Activated CD4-positive, alpha-beta T cell treated with anti-CD3 and anti-CD28 coated beads, Interleukin-10, Interleukin-2, amounts not matched to agents 100 ng/mL and 50 ng/mL, durations not matched to agents 16 hours and 8 hours (primary cell): ENCODE results near the gene ZNF302.
A peak's percentile ranks its signal among the peaks of the same experiment; 100 is the strongest.
"Not testable (repeated sequence)": the region's sequence is repeated elsewhere in the genome, so short reads cannot be mapped to it uniquely, and the experiment has no call there.

Source experiments
- DNase-seq: peaks from one replicate; pipeline ENCODE4 v3.0.0-alpha.2; 2020

Gene ZNF302

DNA sequence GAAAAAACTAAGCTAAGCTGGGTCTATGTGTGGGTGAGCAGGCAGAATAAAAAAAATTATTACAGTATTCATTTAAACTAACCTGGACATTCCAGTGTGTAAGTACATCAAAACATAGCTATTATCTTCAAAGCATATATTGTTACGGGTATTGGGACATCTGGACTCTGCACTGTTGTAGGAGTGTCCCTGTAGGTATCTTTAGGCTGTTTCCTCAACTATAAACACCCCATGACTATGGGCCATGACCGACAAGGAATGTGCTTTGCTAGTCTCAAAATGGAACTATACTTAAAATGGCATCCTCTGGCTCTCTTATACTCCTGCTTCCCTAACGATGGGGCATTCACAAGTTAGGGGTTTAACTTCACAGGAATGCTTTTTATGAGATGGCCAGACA is 3.9 kb upstream of the ZNF302 start:
- no peak for DNase-seq

DNA sequence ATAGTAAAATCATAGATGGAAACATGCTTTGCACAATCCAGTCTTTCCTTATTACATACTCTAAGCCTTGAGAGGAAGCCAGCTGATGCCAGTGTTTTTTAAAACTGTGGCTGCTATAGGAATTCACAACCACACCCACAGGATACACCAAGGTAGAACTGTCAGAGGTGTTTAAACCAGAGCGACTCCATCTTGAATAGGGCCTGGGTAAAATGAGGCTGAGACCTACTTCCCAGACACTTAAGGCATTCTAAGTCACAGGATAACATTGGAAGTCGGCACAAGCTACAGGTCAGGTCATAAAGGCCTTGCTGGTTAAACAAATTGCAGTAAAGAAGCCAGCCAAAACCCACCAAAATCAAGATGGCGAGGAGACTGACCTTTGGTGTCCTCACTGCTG is 2.2 kb upstream of the ZNF302 start:
- no peak for DNase-seq

DNA sequence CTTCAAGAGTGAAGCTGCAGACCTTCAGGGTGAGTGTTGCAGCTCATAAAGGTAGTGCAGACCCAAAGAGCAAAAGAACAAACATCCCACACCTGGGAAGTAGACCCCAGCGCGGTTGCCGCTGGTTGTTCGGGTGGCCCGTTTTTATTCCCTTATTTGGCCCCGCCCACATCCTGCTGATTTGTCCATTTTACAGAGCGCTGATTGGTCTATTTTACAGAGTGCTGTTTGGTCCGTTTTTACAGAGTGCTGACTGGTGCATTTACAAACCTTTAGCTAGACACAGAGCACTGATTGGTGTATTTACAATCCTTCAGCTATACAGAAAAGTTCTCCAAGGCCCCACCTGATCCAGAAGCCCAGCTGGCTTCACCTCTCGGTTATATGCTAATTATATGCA is 1.6 kb upstream of the ZNF302 start:
- no peak for DNase-seq

DNA sequence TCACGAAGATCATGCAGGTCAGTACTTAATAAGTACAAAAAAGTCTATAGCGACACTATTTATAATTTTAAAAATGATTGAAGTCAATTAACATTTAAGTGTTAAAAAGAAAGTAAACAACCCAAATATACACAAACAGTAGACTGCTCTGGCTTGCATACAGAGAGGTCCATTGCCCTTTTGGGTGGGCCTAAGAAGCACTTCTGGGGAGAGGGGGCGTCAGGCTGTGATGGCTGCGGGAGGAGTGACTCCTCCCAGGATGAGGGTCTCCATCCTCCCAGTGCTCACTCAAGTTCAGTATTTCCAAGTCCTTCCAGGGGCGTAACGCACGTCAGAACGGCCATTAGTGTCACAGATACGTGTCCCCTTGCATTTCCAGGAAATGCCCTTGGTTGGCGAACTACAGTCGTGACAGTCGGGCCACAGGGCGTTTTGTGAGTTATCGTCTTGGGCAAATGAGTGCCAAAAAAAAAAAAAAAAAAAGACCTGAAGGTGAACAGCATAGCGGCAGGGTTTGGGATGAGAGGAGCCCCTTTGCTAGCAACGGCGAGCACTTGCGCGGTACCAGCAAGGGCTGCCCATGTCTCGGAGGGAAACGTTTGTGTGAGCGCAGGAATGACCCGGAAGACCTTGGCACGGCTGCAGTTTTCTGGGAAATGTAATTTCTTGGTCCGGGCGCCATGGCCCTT is 637 bp upstream of the ZNF302 start, which contains the start of gene SCGB2B2:
Gene SCGB2B2 (minus strand): TSS at position 463 of the 689 bp plus-strand sequence. CDS start 82,596 bp downstream, outside the sequence.
- DNase-seq: peak; percentile 67

DNA sequence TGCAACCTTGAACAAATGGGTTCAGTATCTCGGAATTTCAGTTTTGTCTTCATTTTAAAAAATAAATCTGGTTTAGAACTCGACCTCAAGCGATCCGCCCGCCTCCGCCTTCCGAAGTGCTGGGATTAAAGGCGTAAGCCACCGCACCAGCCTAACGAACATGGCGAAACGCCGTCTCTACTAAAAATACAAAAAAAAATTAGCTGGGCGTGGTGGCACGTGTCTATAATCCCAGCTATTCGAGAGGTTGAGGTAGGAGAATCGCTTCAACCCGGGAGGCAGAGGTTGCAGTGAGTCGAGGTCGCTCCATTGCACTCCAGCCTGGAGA is 571 bp downstream of the ZNF302 start:
- DNase-seq: no peak

DNA sequence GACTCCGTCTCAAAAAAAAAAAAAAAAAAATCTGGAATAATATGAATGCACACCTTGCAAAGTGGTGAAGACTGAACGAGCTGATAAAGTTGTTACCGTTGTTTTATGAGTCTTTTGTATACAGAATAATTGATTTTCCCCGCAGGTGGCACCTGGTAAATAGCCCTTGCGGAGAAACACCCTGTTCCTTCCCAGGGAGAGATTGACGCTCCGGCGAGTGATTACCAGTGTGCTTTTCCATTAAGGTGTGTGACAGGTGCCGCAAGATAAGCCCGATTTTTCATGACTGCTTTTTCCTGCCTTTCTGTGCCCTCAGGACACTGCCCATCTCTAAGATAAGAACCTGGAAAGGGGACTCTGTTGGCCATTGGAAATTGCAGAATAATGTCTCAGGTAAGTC is 943 bp downstream of the ZNF302 start:
- DNase-seq: no peak

DNA sequence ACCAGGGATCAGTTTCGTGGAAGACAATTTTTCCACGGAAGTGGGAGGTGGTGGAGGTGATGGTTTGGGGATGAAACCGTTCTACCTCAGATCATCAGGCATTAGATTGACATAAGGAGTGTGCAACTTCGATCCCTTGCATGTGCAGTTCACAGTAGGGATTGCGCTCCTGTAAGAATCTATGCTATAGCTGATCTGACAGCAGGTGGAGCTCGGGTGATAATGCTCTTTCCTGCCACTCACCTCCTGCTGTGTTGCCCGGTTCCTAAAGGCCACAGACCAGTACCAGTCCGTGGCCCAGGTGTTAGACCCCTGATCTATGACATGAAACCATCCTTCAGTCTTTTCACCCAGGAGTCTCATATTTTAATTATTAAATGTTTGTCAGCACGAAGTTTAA is 4.0 kb downstream of the ZNF302 start:
- no peak for DNase-seq

DNA sequence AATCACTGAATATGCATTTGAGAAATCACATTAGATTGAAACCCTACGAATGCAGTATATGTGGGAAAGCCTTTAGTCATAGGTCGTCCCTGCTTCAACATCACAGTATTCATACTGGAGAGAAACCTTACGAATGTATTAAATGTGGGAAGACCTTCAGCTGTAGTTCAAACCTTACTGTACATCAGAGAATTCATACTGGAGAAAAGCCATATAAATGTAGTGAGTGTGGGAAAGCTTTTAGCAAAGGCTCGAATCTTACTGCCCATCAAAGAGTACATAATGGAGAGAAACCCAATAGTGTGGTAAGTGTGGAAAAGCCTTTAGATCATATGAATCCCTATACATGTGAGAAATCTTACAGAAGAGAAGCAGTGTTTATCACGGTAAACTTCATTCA is 7.8 kb downstream of the ZNF302 start:
- not testable (repeated sequence) for DNase-seq

DNA sequence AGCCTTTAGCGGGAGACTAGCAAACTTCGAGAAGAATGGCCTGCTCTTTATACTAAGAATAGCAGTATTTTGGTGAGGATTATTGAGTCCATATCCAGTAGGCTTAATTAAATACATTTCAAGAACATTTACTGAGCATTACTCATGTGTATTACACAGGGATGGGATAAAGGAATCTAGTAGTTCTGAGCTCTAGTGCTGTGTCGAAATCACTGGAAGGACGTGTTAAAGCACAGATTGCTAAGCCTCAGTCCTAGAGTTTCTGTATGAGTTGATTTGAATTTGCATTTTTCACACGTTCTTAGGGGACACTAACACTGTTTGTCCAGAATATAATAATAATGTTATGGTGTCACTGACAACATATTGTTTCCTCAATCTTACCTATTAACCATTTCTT is 9.0 kb downstream of the ZNF302 start:
- no peak for DNase-seq

DNA sequence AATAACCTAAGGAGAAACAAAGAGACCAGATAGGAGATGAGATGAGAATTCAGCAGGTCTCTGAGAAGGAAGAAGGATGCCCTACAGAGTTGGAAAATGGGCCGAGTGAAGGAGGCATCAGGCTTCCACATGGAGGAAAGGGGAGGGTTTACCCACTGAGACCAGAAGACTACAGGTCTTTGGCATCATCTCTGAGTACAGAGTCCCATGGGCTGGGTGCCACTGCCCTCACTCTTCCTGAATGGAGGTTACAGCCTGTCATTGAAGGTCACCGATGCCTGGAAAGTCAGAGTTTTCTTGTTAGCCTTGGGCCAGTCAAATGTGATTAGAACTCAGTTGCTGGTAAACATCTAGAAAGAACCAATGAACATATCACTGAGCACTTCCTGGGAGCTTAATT is 9.9 kb downstream of the ZNF302 start:
- no peak for DNase-seq

DNA sequence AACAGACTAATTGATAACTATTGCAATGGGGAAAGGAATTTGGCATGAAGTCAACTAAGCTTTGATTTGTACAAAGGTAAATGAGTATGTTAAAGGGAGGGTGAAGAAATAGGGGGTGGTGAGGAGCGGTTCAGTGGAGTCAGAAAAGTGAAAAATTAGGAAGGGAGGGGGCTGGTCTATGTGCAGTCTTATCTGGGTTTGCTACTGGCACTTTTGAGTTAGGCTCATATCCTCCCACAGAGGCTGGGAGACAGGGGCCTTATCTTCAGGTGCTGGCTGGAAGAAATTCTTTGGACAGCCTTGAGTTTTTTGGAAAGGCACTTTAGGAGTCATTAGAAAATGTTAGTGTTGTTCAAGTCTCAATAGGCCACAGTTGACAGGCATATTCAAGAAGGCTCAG is 11.1 kb downstream of the ZNF302 start:
- no peak for DNase-seq

DNA sequence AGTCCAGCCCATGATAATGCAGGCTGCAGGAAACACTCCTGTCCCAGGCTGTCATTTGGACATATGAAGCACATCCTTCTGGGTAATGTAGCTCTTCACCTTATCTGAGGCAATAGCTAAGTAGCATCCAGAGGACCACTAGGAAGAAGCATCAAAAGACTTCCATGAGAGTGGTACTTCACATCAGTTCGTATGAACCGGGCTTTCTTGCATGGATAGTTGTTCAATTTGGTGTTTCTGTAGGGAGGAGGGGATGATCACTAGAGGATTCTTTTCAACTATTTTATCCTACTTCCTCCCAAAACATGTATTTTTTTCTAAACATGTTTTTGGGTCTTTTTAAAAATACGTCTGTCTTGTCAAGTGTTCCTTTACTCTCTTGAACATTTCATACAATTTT is 12.9 kb downstream of the ZNF302 start:
- no peak for DNase-seq

DNA sequence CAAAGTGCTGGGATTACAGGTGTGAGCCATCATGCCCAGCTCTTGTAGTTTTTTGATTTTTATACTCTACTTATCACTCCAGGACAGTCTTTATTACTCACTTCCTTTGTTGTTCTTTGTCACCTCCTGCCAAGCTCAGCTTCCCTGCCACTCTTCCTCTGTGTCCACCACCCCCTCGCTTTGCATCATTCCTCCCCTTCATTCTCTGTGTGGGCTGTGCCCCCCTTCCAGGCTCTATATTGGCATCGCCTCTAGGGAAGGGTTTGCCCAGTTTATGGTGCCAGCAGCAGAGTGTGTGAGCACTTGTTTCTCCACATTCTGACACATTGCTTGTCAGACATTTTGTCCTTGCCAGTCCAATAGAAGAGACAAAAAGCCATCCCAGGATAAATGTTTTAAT is 15.1 kb downstream of the ZNF302 start:
- DNase-seq: no peak

DNA sequence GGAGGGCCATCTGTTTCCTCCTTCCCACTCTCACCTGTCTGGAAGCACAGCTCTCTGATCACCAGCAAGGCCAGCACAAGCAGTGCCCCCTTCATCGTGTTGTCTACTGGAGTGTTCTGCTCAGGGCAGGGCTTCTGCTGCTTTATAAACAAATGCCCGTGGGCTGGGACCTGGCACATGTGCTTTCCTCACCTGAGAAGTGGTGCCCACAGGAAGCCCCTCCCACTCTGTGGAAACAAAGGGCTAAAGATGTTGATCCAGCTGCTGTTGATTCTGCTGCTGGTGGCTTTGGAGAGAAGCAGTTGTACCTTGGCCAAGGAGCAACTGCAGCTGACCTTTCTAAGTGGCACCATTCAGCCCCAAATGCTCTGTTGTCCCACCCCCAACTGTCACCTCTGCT is 30.2 kb downstream of the ZNF302 start:
- DNase-seq: no peak

DNA sequence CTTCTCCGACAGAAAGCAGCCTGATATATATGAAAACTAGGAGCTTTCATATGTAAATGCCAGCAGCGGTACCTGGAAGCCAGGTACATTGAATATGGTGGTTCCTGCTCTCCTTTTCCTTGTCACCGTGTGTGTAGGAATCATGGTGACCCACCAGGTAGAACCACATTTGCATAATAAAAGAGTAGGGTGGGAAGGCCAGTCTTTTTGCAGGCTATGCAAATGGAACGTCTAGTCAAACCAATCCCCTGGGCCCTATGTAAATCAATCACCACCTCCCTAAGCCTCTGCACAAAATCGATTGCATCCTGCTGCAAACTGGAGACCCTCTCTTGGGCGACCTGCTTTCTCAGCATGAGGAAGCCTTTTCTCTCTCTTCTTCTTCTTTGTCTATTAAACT is 34.4 kb downstream of the ZNF302 start:
- DNase-seq: no peak

DNA sequence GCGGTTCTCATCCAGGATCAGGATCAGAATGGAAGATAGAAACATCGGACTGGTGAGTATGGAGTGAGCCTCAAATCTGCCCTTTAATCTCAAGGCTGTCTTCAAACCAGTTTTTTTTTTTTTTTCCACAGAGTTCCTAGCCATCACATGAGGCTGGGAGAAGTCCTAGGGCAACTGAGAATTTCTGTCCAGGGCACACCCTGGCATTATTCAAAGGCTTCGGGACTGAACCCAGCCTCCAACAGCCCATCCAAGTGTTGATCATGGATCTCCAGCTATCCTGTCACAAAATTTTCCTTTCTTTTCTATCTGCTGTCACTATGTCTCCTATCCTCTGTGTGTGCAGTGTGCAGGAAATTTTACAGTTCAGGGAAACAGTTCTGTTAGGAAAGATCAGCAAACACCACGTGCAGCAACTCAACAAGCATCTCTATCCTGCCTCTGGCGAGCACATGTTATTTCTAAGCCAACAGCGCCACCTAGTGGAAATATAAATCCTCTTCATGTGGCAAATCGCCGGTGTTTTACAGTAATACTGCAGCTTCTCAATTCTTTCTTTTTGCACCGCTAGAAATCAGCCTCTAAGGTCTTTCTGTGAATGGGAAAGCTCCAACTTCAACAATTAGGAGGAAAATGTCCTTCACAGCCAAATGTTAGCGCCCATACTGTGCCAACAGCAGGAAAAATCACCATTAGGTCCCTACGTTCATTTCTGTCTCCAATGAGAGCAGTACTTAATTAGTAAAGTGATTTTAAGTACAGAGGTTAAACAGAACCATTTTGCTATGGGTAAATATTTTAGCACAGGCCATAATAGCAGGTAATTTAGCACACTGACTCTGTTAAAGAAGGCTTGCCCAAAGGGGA is 35.1 kb downstream of the ZNF302 start:
- peak; percentile 73 for DNase-seq

DNA sequence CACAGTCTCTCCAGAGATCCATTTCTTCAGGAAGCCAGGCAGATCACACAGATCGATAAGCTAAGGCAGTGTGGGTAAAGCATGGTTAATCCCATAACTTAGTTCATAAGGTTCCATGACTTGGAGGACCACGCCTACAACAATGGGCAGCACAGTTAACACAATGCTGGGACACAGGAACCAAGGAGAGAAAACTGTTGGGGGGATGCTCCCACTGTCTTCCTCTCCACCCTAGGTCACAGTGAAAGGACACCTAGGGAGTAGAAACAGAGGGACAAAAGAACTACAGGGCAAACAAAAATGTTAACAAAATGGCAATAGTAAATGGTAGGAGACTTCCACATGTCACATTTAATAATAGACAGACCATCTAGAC is 35.8 kb downstream of the ZNF302 start:
- DNase-seq: no peak

DNA sequence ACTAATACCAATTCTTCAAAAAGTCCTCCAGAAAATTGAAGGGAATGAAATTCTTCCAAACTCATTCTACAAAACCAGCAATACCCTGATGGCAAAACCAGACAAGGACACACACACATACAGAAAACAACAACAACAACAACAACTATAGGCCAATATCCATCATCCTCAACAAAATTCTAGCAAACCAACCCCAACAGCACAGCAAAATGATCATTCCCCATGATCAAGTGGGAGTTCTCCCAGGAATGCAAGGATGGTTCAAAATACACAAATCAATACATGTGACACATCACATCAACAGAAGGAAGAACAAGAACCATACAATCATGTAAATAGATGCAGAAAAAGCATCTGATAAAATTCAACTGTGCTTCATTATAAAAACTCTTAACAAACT is 37.9 kb downstream of the ZNF302 start:
- DNase-seq: no peak

DNA sequence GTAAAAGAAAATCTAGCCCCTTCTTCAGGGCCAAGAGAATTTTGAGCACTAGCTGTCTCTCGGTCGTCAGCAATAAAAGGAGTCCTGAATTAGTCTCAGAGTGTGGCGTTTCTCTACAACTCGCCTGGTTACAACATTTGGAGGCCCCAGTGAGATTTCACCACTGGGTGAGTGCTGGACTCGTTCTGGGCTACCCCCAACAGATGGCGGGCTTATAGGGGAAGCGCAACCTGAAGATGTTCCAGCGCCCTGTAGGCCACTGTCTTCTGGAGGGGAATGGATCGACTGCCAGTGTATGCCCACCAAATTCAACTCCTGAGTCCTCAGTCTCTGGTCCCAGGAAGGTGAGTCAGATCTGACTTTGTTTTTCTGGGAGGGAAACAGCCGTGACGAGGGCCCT is 44.9 kb downstream of the ZNF302 start:
- DNase-seq: no peak

DNA sequence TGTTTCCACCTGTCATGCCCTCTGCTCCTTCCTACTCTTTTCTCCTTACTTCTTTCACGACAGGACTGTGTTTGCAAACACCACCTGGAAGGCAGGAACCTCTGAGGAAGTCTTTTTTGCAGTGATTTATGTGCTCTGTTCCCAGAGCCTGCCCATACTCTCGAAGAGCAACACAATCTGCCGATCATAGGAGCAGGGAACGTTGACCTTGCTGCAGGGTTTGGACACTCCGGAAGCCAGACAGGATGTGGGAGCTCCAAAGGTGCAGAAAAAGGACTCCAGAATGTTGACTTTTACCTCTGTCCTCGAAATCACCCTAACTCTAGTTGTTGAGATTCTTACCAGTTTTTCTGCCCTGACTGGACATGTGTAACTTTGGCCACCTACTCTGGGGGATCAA is 47.9 kb downstream of the ZNF302 start:
- DNase-seq: no peak

DNA sequence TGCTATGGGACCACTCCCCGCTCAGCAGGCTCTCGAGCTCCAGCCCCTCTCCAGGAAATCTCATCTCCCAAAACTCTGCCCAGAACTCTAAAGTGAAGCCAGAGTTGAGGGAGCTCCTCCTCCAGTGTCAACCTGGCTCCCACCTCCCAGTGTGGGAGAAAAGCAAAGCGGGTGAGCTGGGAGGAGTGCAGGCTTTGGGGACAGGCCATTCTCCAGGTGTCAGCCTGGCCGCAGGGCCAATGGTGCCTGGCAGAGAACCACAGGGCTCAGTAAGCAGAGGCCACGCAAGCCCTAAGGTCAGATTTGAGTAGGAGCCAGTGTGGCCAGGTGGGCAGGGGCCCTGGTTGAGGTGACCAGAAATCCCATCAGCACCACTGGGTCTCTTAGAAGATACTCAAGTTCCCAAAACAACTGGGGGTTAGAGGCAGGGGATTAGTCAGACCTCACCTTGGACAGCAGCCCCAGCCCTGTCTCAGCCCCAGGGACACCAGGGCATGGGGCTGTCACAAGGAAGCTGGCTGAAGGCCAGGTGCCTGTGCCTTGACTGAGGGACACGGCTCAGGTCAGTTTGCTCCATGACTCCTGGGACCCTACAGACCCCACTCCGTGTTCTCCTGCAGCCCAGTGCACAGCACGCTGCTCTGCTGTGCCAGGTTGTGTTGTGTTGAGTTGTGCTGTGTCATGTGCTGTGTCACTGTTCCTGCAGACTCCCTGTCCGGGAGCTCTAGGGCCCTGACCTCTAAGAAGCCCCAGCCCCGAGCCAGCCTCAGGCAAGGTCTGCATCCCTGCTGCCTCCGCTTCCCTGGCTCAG is 53.7 kb downstream of the ZNF302 start:
- DNase-seq: no peak

DNA sequence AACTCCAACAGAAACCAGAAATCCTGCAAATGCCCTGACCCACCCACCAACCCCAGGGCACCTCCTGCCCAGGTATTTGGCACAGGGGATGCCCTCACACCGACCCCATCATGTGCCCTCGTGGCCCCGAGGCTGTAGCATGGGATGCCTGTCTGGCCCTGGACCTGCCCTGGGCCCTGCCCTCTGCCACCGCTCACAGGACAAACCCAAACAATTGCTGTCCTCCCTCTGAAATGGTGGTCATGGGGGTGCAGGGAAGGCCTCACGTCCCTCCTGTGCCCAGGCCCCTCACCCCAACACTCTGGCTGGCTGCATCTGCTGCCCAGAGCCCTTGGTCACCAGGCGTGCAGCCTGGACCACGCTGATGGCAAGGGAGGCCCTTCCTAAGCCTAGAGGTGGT is 54.5 kb downstream of the ZNF302 start:
- no peak for DNase-seq

DNA sequence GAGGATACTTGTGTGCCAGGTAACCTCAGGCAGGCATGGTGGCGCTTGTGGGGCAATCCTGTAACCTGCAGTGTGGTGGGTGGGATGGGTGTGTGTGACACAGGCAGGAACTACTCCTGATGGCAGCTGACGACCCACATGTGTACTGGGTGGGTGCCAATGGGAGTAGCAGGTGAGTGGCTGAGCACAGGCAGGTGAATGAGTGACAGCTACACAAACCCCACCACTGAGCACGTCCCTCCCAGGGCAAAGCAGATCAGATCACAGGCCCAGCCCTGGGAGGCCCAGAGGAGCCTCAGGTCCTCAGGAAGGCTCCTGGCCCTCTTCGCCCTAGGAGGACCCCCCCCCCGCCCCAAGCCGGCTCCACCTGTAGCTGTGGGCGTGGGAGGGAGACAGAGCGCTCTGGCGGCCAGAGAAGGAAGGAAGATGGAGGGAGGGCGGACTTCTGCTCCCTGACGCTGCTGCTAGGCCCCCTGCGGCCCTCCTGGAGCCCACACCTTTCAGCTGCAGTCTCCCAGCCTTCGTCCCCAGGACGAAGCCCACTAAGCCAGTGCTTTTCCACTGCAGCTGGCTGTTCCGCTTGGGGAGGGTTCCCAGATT is 55.2 kb downstream of the ZNF302 start:
- DNase-seq: no peak
